ENCODE data around the gene EFHC1.
"Not testable (repeated sequence)": the region's sequence is repeated elsewhere in the genome, so short reads cannot be mapped to it uniquely, and the experiment has no call there.

Gene EFHC1

GRCh38 chr6:52461194-52461593 lies 41.1 kb downstream of the EFHC1 start:
- DNase-seq: not testable (repeated sequence)

- DNase-seq: no peak
Measured at GRCh38 chr6:52474173-52474572, 54.0 kb downstream of the EFHC1 start.

GRCh38 chr6:52475307-52475706 lies 55.2 kb downstream of the EFHC1 start:
- DNase-seq: no peak

- no peak for DNase-seq
Measured at GRCh38 chr6:52482903-52483670, 62.9 kb downstream of the EFHC1 start.

DNA sequence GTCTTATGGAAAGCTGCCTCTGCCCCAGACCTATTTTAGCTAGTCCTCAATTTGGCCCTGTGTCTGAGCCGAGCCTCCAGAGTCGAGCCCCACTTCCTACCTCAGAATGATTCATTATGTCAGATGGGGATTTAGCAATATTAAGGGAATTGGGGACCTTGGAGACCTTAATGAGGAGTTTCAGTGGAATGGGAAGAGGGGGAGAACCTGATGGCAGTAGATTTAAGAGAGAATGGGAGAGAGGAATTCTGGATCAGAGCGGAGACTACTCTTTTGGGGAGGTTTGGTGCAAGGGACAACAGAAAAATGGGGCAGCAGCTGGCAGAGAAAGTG lies 63.5 kb downstream of the EFHC1 start:
- no peak for DNase-seq

DNA sequence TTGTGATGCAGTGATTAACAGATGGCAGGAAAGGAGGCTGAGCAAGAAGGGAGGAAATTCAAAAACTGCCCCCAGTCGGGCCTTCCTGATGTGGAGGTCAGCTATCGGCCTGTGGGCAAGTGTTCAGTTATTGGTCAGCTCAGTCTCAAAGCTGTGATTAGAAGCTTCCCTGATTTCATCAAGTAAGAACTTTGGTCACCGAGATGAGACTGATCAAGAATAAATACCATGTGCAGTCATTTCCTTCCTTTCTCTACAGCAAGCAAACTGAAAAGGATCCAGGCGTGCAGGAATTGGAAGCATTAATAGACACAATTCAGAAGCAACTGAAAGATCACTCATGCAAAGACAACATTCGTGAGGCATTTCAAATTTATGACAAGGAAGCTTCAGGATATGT lies 69.7 kb downstream of the EFHC1 start:
- no peak for DNase-seq

- no peak for DNase-seq
Measured at GRCh38 chr6:52491203-52492069, 71.3 kb downstream of the EFHC1 start.

GRCh38 chr6:52493669-52494068 lies 73.5 kb downstream of the EFHC1 start:
- no peak for DNase-seq

- DNase-seq: no peak
Measured at GRCh38 chr6:52494298-52495072, 74.3 kb downstream of the EFHC1 start.

DNA sequence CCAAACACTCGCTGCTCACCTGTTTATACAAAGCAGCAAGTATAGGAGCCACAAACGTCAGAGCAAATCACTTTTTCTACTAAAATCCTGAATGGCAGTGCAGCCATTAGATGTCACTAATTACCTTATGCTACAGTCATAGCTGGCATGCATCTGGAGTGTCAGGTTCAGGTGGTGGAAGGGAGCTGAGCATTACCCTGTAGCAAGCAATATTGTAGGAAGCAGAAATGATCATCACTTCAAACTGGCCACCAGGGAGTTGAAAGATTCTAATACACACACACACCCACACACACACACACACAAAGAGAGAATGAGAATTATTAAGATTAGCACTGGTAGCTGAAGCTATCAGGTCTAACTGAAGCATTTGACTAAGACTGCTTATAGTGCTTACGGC lies 75.8 kb downstream of the EFHC1 start:
- DNase-seq: no peak

DNA sequence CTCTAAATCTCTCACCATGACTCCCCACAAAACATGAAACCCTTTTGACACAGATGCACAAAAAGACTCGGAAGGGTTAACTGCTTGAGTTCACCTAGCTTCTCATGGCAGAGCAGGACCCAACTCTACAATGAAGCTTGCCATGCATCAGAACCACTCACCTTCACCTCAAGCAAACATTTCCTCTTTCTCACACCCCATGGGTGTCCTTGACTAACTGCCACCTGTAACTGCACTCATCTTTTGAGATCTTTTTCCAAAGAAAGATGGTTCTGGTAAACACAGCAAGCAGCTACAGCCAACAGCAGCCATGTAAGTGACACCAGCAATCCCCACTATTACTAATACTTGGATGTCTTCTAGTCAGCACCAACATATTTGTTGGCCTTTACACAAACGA lies 76.5 kb downstream of the EFHC1 start:
- DNase-seq: no peak

DNA sequence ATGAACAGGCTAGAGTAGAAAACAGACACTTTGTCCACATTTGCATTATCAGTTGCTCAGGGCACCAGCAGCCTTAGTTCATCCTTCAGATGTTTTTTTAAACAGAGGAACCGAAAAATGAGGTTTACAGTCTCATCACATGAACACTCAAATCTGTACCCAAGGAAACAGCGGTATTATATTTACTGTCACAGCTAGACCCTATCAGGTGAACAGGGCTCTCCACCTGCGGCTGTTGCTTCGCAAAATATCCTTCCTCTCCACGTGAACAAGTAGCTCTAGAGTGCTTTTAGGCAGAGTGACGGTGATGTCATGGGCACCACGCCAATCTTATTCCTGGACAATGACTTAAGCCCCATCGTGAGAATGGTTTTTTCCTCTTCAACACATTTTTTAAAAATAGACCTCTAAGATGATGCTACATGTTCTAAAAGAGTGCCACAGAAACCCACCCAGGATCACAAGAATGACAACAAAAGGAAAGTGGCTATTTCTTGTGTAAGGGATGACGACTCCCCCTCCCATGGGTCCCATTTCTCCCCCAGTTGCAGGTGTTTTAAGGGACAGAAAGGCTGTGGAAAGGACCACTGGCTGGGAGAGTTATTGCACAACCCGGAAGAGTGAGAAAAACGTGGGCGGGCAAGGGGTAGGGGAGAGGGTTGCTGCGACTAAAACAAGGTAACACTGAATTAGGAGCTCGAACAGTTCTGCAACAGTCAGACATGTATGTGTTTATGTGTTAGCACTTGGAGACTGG lies 77.7 kb downstream of the EFHC1 start:
- DNase-seq: no peak

GRCh38 chr6:52498538-52499017 lies 78.4 kb downstream of the EFHC1 start:
- no peak for DNase-seq

- no peak for DNase-seq
Measured at GRCh38 chr6:52499026-52499425, 78.9 kb downstream of the EFHC1 start.

GRCh38 chr6:52499681-52500236 lies 79.6 kb downstream of the EFHC1 start:
- no peak for DNase-seq

- DNase-seq: no peak
Measured at GRCh38 chr6:52500238-52501129, 80.3 kb downstream of the EFHC1 start.

DNA sequence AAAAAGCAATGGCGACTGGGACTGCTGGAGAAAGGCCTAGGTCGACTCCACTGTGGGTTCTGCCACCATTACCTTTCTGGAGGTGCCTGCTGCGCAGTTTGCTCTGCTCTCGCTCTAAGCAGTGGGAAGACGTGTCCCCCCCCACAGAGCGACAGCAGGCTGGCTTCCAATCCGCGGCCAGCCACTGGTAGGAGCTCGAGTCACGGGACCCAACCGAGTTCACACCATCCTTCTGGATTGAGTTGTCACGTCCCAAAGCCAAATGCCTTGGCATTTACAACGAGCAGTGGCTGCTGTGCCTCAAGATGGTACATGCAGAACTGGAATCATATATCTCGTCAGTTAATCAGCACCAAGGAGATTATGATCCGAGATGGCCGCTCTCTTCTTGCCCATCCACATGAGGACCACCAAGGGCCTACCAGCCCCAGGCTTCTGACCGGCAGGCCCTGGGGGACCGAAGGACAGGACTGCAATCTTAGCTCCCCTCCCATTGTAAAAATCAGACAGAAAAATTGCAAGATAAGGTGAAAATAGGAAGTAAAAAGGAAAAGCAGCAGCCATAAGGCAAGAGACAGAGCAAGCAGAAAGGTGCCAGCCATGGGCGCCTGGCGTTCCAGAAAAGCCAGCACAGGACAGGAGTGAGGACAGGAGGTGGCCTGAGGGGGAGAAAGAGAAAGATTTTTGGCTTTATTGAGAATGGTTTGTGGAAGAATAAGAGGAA lies 82.3 kb downstream of the EFHC1 start:
- DNase-seq: no peak

DNA sequence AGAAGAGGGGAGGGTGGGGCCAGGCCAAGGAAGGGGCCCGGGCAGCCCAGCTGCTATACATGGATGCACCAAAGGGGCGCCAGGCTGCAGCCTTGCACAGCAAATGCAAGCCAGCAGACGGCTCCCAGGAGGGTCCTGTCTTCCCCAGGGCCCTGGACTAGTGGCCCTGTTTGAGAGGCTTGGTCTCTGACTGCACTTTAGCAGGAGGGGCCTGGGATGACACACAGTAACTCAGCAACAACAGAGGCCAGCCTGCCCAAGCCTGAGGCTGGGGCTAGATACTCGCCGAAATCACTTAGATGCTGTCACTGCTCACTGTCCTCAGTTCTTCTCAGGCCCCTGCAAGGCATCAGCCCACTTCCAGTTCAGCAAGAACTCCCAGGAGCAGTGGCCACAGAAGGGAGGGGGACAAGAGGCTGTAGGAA lies 83.2 kb downstream of the EFHC1 start:
- DNase-seq: no peak

GRCh38 chr6:52503851-52504781 lies 84.0 kb downstream of the EFHC1 start:
- no peak for DNase-seq
